ENCODE results near the gene ARSI. TPM values are rescaled to one million over a fixed set of nuclear protein-coding genes. Genes with fewer than 3 reads are reported as not detected.
A peak's percentile ranks its signal among the peaks of the same experiment; 100 is the strongest.

Gene ARSI
- total RNA-seq, 1 donor from 2014 or later = not detected

- Mint-ChIP-seq H3K9me3 (ENCODE audit: low read depth) (no peaks in the 10 kb centered on the region), H3K27ac (no peak overlapping the region), H3K4me1 (ENCODE audit: low read depth) (peaks cover 13% of the 10 kb centered on the region), H3K4me3 (ENCODE audit: low read depth) (no peak overlapping the region), H3K27me3 (peaks cover 8% of the 10 kb centered on the region), H3K36me3 (ENCODE audit: insufficient read depth) (no peaks in the 10 kb centered on the region)
- TF ChIP-seq CTCF (IDR thresholded peaks at IDR 0.05; ENCODE audit: unreplicated experiment) = no peak
- no peak for DNase-seq (ENCODE audit: low spot score, unreplicated experiment)
Observed at GRCh38 chr5:150327139-150327538, 24.4 kb upstream of the ARSI start.

- Mint-ChIP-seq H3K9me3 (ENCODE audit: low read depth) (no peaks in the 10 kb centered on the region), H3K36me3 (ENCODE audit: insufficient read depth) (no peaks in the 10 kb centered on the region), H3K27ac (no peak overlapping the region), H3K4me1 (ENCODE audit: low read depth) (peaks cover 13% of the 10 kb centered on the region), H3K4me3 (ENCODE audit: low read depth) (no peak overlapping the region), H3K27me3 (peaks cover 8% of the 10 kb centered on the region)
- no peak for TF ChIP-seq CTCF (IDR thresholded peaks at IDR 0.05; ENCODE audit: unreplicated experiment)
- DNase-seq (ENCODE audit: low spot score, unreplicated experiment) = no peak
Observed at GRCh38 chr5:150326707-150327106, 24.0 kb upstream of the ARSI start.

- no peak for DNase-seq (ENCODE audit: low spot score, unreplicated experiment)
- Mint-ChIP-seq H3K27me3 (peaks cover 8% of the 10 kb centered on the region), H3K36me3 (ENCODE audit: insufficient read depth) (no peaks in the 10 kb centered on the region), H3K4me1 (ENCODE audit: low read depth) (peaks cover 13% of the 10 kb centered on the region), H3K4me3 (ENCODE audit: low read depth) (no peak overlapping the region), H3K27ac (no peak overlapping the region), H3K9me3 (ENCODE audit: low read depth) (no peaks in the 10 kb centered on the region)
- no peak for TF ChIP-seq CTCF (IDR thresholded peaks at IDR 0.05; ENCODE audit: unreplicated experiment)
Observed at GRCh38 chr5:150325426-150325825, 22.7 kb upstream of the ARSI start.

GRCh38 chr5:150323819-150324218 lies 21.1 kb upstream of the ARSI start:
- Mint-ChIP-seq H3K27ac (no peak overlapping the region), H3K36me3 (ENCODE audit: insufficient read depth) (no peaks in the 10 kb centered on the region)

GRCh38 chr5:150323092-150323491 lies 20.4 kb upstream of the ARSI start:
- Mint-ChIP-seq H3K36me3 (ENCODE audit: insufficient read depth) (no peaks in the 10 kb centered on the region), H3K4me3 (ENCODE audit: low read depth) (no peak overlapping the region), H3K27me3 (peaks cover 10% of the 10 kb centered on the region), H3K27ac (peak overlapping the region; percentile 42), H3K4me1 (ENCODE audit: low read depth) (peaks cover 9% of the 10 kb centered on the region), H3K9me3 (ENCODE audit: low read depth) (no peaks in the 10 kb centered on the region)
- TF ChIP-seq CTCF (IDR thresholded peaks at IDR 0.05; ENCODE audit: unreplicated experiment) = no peak
- DNase-seq (ENCODE audit: low spot score, unreplicated experiment) = no peak

More at GRCh38 chr5:150323819-150324218, 21.1 kb upstream of the ARSI start:
- no peaks in the 10 kb centered on the region for H3K9me3 Mint-ChIP-seq (ENCODE audit: low read depth)
- no peak for TF ChIP-seq CTCF (IDR thresholded peaks at IDR 0.05; ENCODE audit: unreplicated experiment)
- H3K4me3 Mint-ChIP-seq (ENCODE audit: low read depth) = no peak overlapping the region
- H3K27me3 Mint-ChIP-seq = peaks cover 4% of the 10 kb centered on the region
- no peak for DNase-seq (ENCODE audit: low spot score, unreplicated experiment)
- H3K4me1 Mint-ChIP-seq (ENCODE audit: low read depth) = peaks cover 6% of the 10 kb centered on the region

Data from progenitor cell of endocrine pancreas (in vitro differentiated cells).